Fibroblast of skin of right quadriceps (primary cell): Measurements from ENCODE around the gene CCNG2.

ENCODE experiments used
- DNase-seq: peaks from one replicate; pipeline ENCODE4 v3.0.0-alpha.2; 2013

Gene CCNG2

GRCh38 chr4:77209012-77209411, 52.0 kb downstream of the CCNG2 start:
- no peak for DNase-seq

- DNase-seq = no peak
Observed at GRCh38 chr4:77209936-77210335, 52.9 kb downstream of the CCNG2 start.

GRCh38 chr4:77215107-77215506, 58.1 kb downstream of the CCNG2 start:
- DNase-seq = no peak

DNA sequence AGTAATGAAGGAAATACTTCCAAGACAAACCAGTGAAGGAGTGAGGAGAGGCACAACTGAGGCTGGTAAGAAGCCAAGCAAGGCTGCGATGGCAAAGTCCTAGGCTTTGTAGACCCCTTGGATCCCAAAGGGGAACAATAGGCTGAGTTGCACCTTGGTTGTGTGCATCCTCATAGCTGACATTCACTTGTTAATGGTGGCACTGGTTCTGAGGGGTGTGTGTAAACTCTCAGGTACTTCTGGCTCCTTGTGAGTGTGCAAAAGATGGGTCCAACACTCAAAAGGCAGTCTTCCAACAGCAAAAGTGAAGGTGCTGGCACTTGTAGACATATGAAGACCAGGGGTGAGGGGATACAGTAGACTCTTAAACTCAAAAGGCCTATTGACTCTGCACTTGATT, 60.5 kb downstream of the CCNG2 start:
- no peak for DNase-seq

DNA sequence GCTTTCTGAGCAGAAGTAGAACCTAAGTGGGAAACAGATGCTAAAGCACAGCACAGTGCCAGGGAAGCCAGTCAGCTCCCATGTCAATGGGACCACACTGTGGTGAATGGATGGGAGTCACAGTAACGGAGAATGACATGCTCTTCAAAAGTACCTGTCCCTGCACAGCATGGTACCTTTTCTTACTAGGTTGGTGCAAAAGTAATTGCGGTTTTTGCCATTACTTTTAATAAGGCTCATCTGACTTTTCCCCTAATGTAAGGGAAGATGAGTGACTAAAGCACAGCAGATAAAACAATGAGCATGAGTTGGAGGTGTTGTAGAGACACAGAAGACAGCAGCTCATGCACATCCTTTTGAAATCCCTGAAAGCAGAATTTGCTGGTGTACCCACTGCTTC, 62.3 kb downstream of the CCNG2 start:
- no peak for DNase-seq
